Measurements from ENCODE around the gene SMIM29.
A peak's percentile ranks its signal among the peaks of the same experiment; 100 is the strongest.

- TF ChIP-seq CTCF (IDR thresholded peaks at IDR 0.05; ENCODE audit: insufficient read depth, low read length) (no peak), POLR2AphosphoS5 (IDR thresholded peaks at IDR 0.05; ENCODE audit: low read depth) (peak; percentile 85), GABPA (IDR thresholded peaks at IDR 0.05; ENCODE audit: low read depth) (no peak)
Measured at GRCh38 chr6:34236443-34237315, 12.1 kb downstream of the SMIM29 start, which contains the start of gene HMGA1.

All from HL-60 (cell line).